Measurements from ENCODE around the gene SUGP1.
A peak's percentile ranks its signal among the peaks of the same experiment; 100 is the strongest.
"Not testable (repeated sequence)": the region's sequence is repeated elsewhere in the genome, so short reads cannot be mapped to it uniquely, and the experiment has no call there.

The SUGP1 gene

GRCh38 chr19:19320361-19321140 is at the start of gene SUGP1, which contains the start of gene MAU2:
Gene SUGP1, minus strand, starts transcription at chr19:19320509. Its CDS starts 13 bp downstream, at chr19:19320496.
Gene MAU2, plus strand, starts transcription at chr19:19320829. Its CDS starts 31 bp downstream, at chr19:19320860.
- DNase-seq (ENCODE audit: low read depth) = peak; percentile 77

- no peak for DNase-seq (ENCODE audit: low read depth)
These were observed 47.8 kb upstream of the SUGP1 start for GRCh38 chr19:19368087-19368486.

GRCh38 chr19:19366434-19367396 is 46.4 kb upstream of the SUGP1 start:
- no peak for DNase-seq (ENCODE audit: low read depth)

- DNase-seq (ENCODE audit: low read depth) = no peak
These were observed 41.8 kb upstream of the SUGP1 start for GRCh38 chr19:19362075-19362474.

GRCh38 chr19:19361075-19361594 is 40.8 kb upstream of the SUGP1 start:
- peak; percentile 64 for DNase-seq (ENCODE audit: low read depth)

GRCh38 chr19:19356901-19357566 is 36.7 kb upstream of the SUGP1 start:
- DNase-seq (ENCODE audit: low read depth) = no peak

- no peak for DNase-seq (ENCODE audit: low read depth)
These were observed 36.2 kb upstream of the SUGP1 start for GRCh38 chr19:19356500-19356899.

- no peak for DNase-seq (ENCODE audit: low read depth)
These were observed 35.4 kb upstream of the SUGP1 start for GRCh38 chr19:19355606-19356139.

GRCh38 chr19:19354932-19355331 is 34.6 kb upstream of the SUGP1 start:
- no peak for DNase-seq (ENCODE audit: low read depth)

GRCh38 chr19:19354007-19354406 is 33.7 kb upstream of the SUGP1 start:
- DNase-seq (ENCODE audit: low read depth) = no peak

GRCh38 chr19:19352823-19353222 is 32.5 kb upstream of the SUGP1 start:
- no peak for DNase-seq (ENCODE audit: low read depth)

- not testable (repeated sequence) for DNase-seq (ENCODE audit: low read depth)
These were observed 30.4 kb upstream of the SUGP1 start for GRCh38 chr19:19350756-19351155.

GRCh38 chr19:19349365-19349764 is 29.1 kb upstream of the SUGP1 start:
- no peak for DNase-seq (ENCODE audit: low read depth)

GRCh38 chr19:19348266-19348665 is 28.0 kb upstream of the SUGP1 start:
- DNase-seq (ENCODE audit: low read depth) = no peak

- DNase-seq (ENCODE audit: low read depth) = no peak
These were observed 27.2 kb upstream of the SUGP1 start for GRCh38 chr19:19347401-19348110.

- DNase-seq (ENCODE audit: low read depth) = no peak
These were observed 25.7 kb upstream of the SUGP1 start for GRCh38 chr19:19345970-19346369.

GRCh38 chr19:19345232-19345631 is 24.9 kb upstream of the SUGP1 start:
- DNase-seq (ENCODE audit: low read depth) = no peak

GRCh38 chr19:19343762-19344161 is 23.5 kb upstream of the SUGP1 start:
- DNase-seq (ENCODE audit: low read depth) = no peak

- DNase-seq (ENCODE audit: low read depth) = no peak
These were observed 22.7 kb upstream of the SUGP1 start for GRCh38 chr19:19343016-19343362.

- DNase-seq (ENCODE audit: low read depth) = no peak
These were observed 22.0 kb upstream of the SUGP1 start for GRCh38 chr19:19342086-19343015.
